Gastroesophageal sphincter (tissue), 4 donors: ENCODE measurements around the gene NCKAP5. TPM values are rescaled to one million over a fixed set of nuclear protein-coding genes. Genes with fewer than 3 reads are reported as not detected.

Source experiments
- ATAC-seq: fragments of 150-250 bp; one replicate; pipeline ENCODE4 v1.9.1; 2016; ENCODE audit warnings: mild to moderate bottlenecking, moderate library complexity
- H3K27ac ChIP-seq, 4 donors: fragments of 200-600 bp; sonication (generic) in 3 of 4; 1 replicate in 3 of 4; 2 replicates in 1 of 4; pipeline ENCODE4 v1.5.1; 2016 to 2019
- H3K27me3 ChIP-seq: fragments of 200-600 bp; sonication (generic); one replicate; pipeline ENCODE4 v1.5.1; 2019
- H3K36me3 ChIP-seq, 2 donors: fragments of 200-600 bp; sonication (generic); one replicate each; pipeline ENCODE4 v1.5.1; 2019; ENCODE audit warnings: control low read depth in 1 of 2
- H3K4me1 ChIP-seq, 3 donors: fragments of 200-600 bp; sonication (generic); 1 replicate in 2 of 3; 2 replicates in 1 of 3; pipeline ENCODE4 v1.5.1; 2016 to 2019; ENCODE audit warnings: control low read depth in 2 of 3
- H3K4me3 ChIP-seq, 2 donors: fragments of 200-600 bp; sonication (generic); one replicate each; pipeline ENCODE4 v1.5.1; 2019; ENCODE audit warnings: mild to moderate bottlenecking in 1 of 2, moderate library complexity in 1 of 2
- H3K9me3 ChIP-seq, 3 donors: fragments of 200-600 bp; sonication (generic); one replicate each; pipeline ENCODE4 v1.5.1; 2017 to 2019; ENCODE audit warnings: control low read depth in 2 of 3
- CTCF ChIP-seq, 4 experiments: fragments of 200-600 bp in 2 of 4; fragments of 450-650 bp in 2 of 4; sonication (generic) in 1 of 4; IDR thresholded peaks; one replicate each; pipeline ENCODE4 v1.5.1; 2017 to 2019; ENCODE audit warnings: antibody characterized with exemption in 4 of 4, mild to moderate bottlenecking in 2 of 4, moderate library complexity in 2 of 4
- EP300 ChIP-seq: sonication (generic); formaldehyde crosslinking; IDR thresholded peaks from one replicate; pipeline ENCODE4 v1.6.1; 2017; ENCODE audit warnings: antibody characterized with exemption, mild to moderate bottlenecking
- POLR2A ChIP-seq, 2 donors: fragments of 450-650 bp; IDR thresholded peaks; one replicate each; pipeline ENCODE4 v1.6.1; 2017; ENCODE audit warnings: antibody characterized with exemption in 2 of 2, mild to moderate bottlenecking in 2 of 2, moderate library complexity in 1 of 2
- POLR2AphosphoS5 ChIP-seq: sonication (generic); formaldehyde crosslinking; IDR thresholded peaks from one replicate; pipeline ENCODE4 v1.6.1; 2017; ENCODE audit warnings: antibody characterized with exemption
- WGBS, 2 donors: methylation state at CpG; one replicate each; pipeline ENCODE4 v1.1.5; 2018; ENCODE audit warnings: low coverage in 1 of 2; 5-methylcytosine and 5-hydroxymethylcytosine counted together
- total RNA-seq, 4 donors: library from RNA; depleted of rRNA; stranded (reverse); fragments of >200 nt; gene quantifications; one replicate each; pipeline ENCODE4 v1.1.0, GENCODE V29; 2016

Gene NCKAP5
- total RNA-seq, 4 donors from 2014 or later = 0.16 to 0.57 (median 0.33) TPM

- TF ChIP-seq POLR2AphosphoS5 = no peak
- TF ChIP-seq EP300 = no peak
- no peak for TF ChIP-seq CTCF (IDR thresholded peaks at IDR 0.05)
- no peak for TF ChIP-seq POLR2A (IDR thresholded peaks at IDR 0.05)
- WGBS, 2 donors = 77 to 90% methylated on average over 2 of the region's 2 CpGs
- no peaks in the 10 kb centered on the region for H3K4me1 ChIP-seq
- ATAC-seq = no peak
- H3K4me3 ChIP-seq = no peak overlapping the region
- H3K27ac ChIP-seq = no peak overlapping the region
- no peaks in the 10 kb centered on the region for H3K36me3 ChIP-seq
- no peaks in the 10 kb centered on the region for H3K27me3 ChIP-seq
- H3K9me3 ChIP-seq = no peaks in the 10 kb centered on the region
Observed at GRCh38 chr2:133452583-133452982, 115.7 kb downstream of the NCKAP5 start.

- no peaks in the 10 kb centered on the region for H3K9me3 ChIP-seq
- no peak overlapping the region for H3K27ac ChIP-seq
- ATAC-seq = no peak
- TF ChIP-seq EP300 (no peak), POLR2AphosphoS5 (no peak), POLR2A (IDR thresholded peaks at IDR 0.05) (no peak), CTCF (IDR thresholded peaks at IDR 0.05) (no peak)
- no peaks in the 10 kb centered on the region for H3K36me3 ChIP-seq
- no peak overlapping the region for H3K4me3 ChIP-seq
- H3K4me1 ChIP-seq = no peaks in the 10 kb centered on the region
- no peaks in the 10 kb centered on the region for H3K27me3 ChIP-seq
Observed at GRCh38 chr2:133452146-133452545, 116.1 kb downstream of the NCKAP5 start.

DNA sequence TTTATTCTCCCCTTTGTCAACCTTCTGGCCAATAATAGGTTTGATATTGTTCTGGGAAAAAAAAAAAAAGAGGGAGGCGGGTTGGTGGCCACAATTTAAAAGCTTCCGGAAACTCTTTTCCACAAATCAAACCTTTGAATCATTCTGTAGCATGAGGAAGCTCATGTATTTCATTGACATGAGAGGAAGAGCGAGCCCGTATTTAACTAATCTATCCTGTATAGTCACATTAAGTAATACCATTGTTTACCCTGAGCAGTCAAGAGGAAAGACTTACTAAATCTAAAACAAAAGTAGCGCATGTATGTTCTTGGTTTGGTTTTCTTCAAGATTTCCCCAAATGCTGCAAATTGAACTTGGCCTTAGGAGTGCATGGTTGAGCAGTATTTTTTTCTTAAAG lies 120.1 kb downstream of the NCKAP5 start:
- H3K27me3 ChIP-seq = no peaks in the 10 kb centered on the region
- H3K27ac ChIP-seq = no peak overlapping the region
- no peaks in the 10 kb centered on the region for H3K36me3 ChIP-seq
- WGBS, 2 donors = 76 to 85% methylated on average over 5 of the region's 5 CpGs
- TF ChIP-seq POLR2A (IDR thresholded peaks at IDR 0.05) (no peak), EP300 (no peak), CTCF (IDR thresholded peaks at IDR 0.05) (no peak), POLR2AphosphoS5 (no peak)
- H3K9me3 ChIP-seq = no peaks in the 10 kb centered on the region
- H3K4me3 ChIP-seq = no peak overlapping the region
- H3K4me1 ChIP-seq = no peaks in the 10 kb centered on the region
- ATAC-seq = no peak

DNA sequence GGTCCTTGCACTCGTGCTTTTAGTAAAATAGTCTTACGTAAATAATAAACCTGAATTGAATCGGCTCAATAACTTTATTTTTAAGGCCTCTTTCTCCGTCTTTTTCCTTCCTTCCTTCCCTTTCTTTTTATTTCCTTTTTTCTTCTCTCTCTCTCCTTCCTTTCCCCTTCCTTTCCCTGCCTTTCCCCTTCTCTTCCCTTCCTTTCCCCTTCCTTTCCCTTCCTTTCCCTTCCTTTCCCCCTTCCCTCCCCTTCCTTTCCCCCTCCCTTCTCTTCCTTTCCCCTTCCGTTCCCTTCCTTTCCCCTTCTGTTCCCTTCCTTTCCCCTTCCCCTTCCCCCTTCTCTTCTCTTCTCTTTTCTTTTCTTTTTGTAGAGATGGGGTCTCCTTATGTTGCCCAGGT lies 121.0 kb downstream of the NCKAP5 start:
- no peak overlapping the region for H3K27ac ChIP-seq
- no peaks in the 10 kb centered on the region for H3K9me3 ChIP-seq
- no peak for ATAC-seq
- H3K4me3 ChIP-seq = no peak overlapping the region
- TF ChIP-seq CTCF (IDR thresholded peaks at IDR 0.05) (no peak), POLR2AphosphoS5 (no peak), EP300 (no peak), POLR2A (IDR thresholded peaks at IDR 0.05) (no peak)
- H3K4me1 ChIP-seq = no peaks in the 10 kb centered on the region
- WGBS, 2 donors = 92 to 97% methylated on average over 4 to 5 of the region's 5 CpGs
- no peaks in the 10 kb centered on the region for H3K27me3 ChIP-seq
- H3K36me3 ChIP-seq = no peaks in the 10 kb centered on the region

- Histone ChIP-seq H3K36me3 (no peaks in the 10 kb centered on the region), H3K9me3 (no peaks in the 10 kb centered on the region), H3K4me3 (no peak overlapping the region), H3K27me3 (no peaks in the 10 kb centered on the region), H3K27ac (no peak overlapping the region), H3K4me1 (no peaks in the 10 kb centered on the region)
- WGBS, 2 donors = 0 to 53% methylated on average over 1 to 3 of the region's 3 CpGs
- ATAC-seq = no peak
- no peak for TF ChIP-seq CTCF (IDR thresholded peaks at IDR 0.05)
- no peak for TF ChIP-seq POLR2AphosphoS5
- TF ChIP-seq EP300 = no peak
- TF ChIP-seq POLR2A (IDR thresholded peaks at IDR 0.05) = no peak
Observed at GRCh38 chr2:133444465-133444864, 123.8 kb downstream of the NCKAP5 start.
